Glutamatergic neuron (in vitro differentiated cells): ENCODE measurements around the gene MRTFB. TPM values are rescaled to one million over a fixed set of nuclear protein-coding genes. Genes with fewer than 3 reads are reported as not detected.
A peak's percentile ranks its signal among the peaks of the same experiment; 100 is the strongest.

Experiments used
- DNase-seq: peaks from one replicate; pipeline ENCODE4 v3.0.0; 2022
- H3K27ac Mint-ChIP-seq: one replicate; pipeline ENCODE4 v1.8.0; 2020; ENCODE audit warnings: mild to moderate bottlenecking, mixed read lengths, inconsistent platforms; ENCODE audit not compliant: unreplicated experiment
- H3K27me3 Mint-ChIP-seq: one replicate; pipeline ENCODE4 v1.8.0; 2020; ENCODE audit warnings: mild to moderate bottlenecking, moderate library complexity, mixed read lengths, inconsistent platforms; ENCODE audit not compliant: unreplicated experiment
- H3K36me3 Mint-ChIP-seq: one replicate; pipeline ENCODE4 v1.8.0; 2020; ENCODE audit warnings: mild to moderate bottlenecking, mixed read lengths, inconsistent platforms; ENCODE audit not compliant: unreplicated experiment
- H3K4me1 Mint-ChIP-seq: one replicate; pipeline ENCODE4 v1.8.0; 2020; ENCODE audit warnings: mild to moderate bottlenecking, low read depth, mixed read lengths, inconsistent platforms; ENCODE audit not compliant: unreplicated experiment
- H3K4me3 Mint-ChIP-seq: one replicate; pipeline ENCODE4 v1.8.0; 2020; ENCODE audit warnings: mild to moderate bottlenecking, mixed read lengths, inconsistent platforms; ENCODE audit not compliant: unreplicated experiment
- H3K9me3 Mint-ChIP-seq: one replicate; pipeline ENCODE4 v1.8.0; 2020; ENCODE audit warnings: mild to moderate bottlenecking, moderate library complexity, mixed read lengths, inconsistent platforms; ENCODE audit not compliant: unreplicated experiment
- CTCF ChIP-seq: fragments of 200-600 bp; sonication (generic); IDR thresholded peaks from one replicate; pipeline ENCODE4 v1.5.0; 2021; ENCODE audit not compliant: partially characterized antibody, unreplicated experiment
- total RNA-seq: library from RNA; stranded (reverse); fragmentation: NEBNext Ultra II Directional; extraction: Animal tissue kit (Norgen Biotek cat#: 25700); gene quantifications from one replicate; pipeline ENCODE4 v1.2.1, GENCODE V29; 2021; ENCODE audit not compliant: unreplicated experiment

Gene MRTFB
- total RNA-seq, 1 donor from 2014 or later, result 29.6 TPM

GRCh38 chr16:14242769-14243168 is 171.7 kb downstream of the MRTFB start:
- no peaks in the 10 kb centered on the region for H3K4me1 Mint-ChIP-seq
- H3K9me3 Mint-ChIP-seq, result peaks cover 3% of the 10 kb centered on the region
- H3K4me3 Mint-ChIP-seq, result no peak overlapping the region
- no peak for TF ChIP-seq CTCF
- no peak for DNase-seq
- no peaks in the 10 kb centered on the region for H3K27me3 Mint-ChIP-seq
- H3K27ac Mint-ChIP-seq, result no peak overlapping the region
- H3K36me3 Mint-ChIP-seq, result no peaks in the 10 kb centered on the region

- no peak overlapping the region for H3K4me3 Mint-ChIP-seq
- no peaks in the 10 kb centered on the region for H3K36me3 Mint-ChIP-seq
- DNase-seq, result no peak
- H3K27me3 Mint-ChIP-seq, result no peaks in the 10 kb centered on the region
- TF ChIP-seq CTCF, result no peak
- H3K9me3 Mint-ChIP-seq, result peaks cover 3% of the 10 kb centered on the region
- H3K27ac Mint-ChIP-seq, result no peak overlapping the region
- no peaks in the 10 kb centered on the region for H3K4me1 Mint-ChIP-seq
Observed at GRCh38 chr16:14244196-14245010, 173.3 kb downstream of the MRTFB start.

- Mint-ChIP-seq H3K9me3 (no peaks in the 10 kb centered on the region), H3K27me3 (no peaks in the 10 kb centered on the region), H3K36me3 (peaks cover 4% of the 10 kb centered on the region)
Observed at GRCh38 chr16:14248791-14249190, 177.7 kb downstream of the MRTFB start.

GRCh38 chr16:14249291-14250032 is 178.3 kb downstream of the MRTFB start:
- Mint-ChIP-seq H3K9me3 (no peaks in the 10 kb centered on the region), H3K4me1 (no peaks in the 10 kb centered on the region), H3K27ac (no peak overlapping the region), H3K4me3 (no peak overlapping the region), H3K36me3 (peaks cover 4% of the 10 kb centered on the region), H3K27me3 (no peaks in the 10 kb centered on the region)
- TF ChIP-seq CTCF, result peak; percentile 70
- peak; percentile 57 for DNase-seq

More at GRCh38 chr16:14248791-14249190, 177.7 kb downstream of the MRTFB start:
- H3K4me3 Mint-ChIP-seq, result no peak overlapping the region
- no peak for DNase-seq
- no peak overlapping the region for H3K27ac Mint-ChIP-seq
- H3K4me1 Mint-ChIP-seq, result no peaks in the 10 kb centered on the region
- no peak for TF ChIP-seq CTCF

GRCh38 chr16:14251419-14251818 is 180.3 kb downstream of the MRTFB start:
- H3K4me3 Mint-ChIP-seq, result no peak overlapping the region
- no peaks in the 10 kb centered on the region for H3K9me3 Mint-ChIP-seq
- no peaks in the 10 kb centered on the region for H3K27me3 Mint-ChIP-seq
- H3K27ac Mint-ChIP-seq, result no peak overlapping the region
- peaks cover 4% of the 10 kb centered on the region for H3K36me3 Mint-ChIP-seq
- no peaks in the 10 kb centered on the region for H3K4me1 Mint-ChIP-seq
- no peak for DNase-seq
- no peak for TF ChIP-seq CTCF
